ENCODE results near the gene NTRK3.

- no peak for TF ChIP-seq CTCF (IDR thresholded peaks at IDR 0.05; ENCODE audit: borderline replicate concordance, extremely low read depth, low read length, poor library complexity, severe bottlenecking)
- TF ChIP-seq EZH2 (IDR thresholded peaks at IDR 0.05; ENCODE audit: borderline replicate concordance, low read depth, low read length, severe bottlenecking): no peak
Observed at GRCh38 chr15:87816016-87816415, 440.5 kb downstream of the NTRK3 start.
